Epidermal melanocyte (primary cell): Measurements from ENCODE around the gene CETP.
A peak's percentile ranks its signal among the peaks of the same experiment; 100 is the strongest.
"Not testable (repeated sequence)": the region's sequence is repeated elsewhere in the genome, so short reads cannot be mapped to it uniquely, and the experiment has no call there.

Experiments used
- DNase-seq: peaks from one replicate; pipeline ENCODE4 v3.0.0; 2011; ENCODE audit warnings: low spot score; ENCODE audit not compliant: insufficient read length

CETP gene

GRCh38 chr16:56980792-56981724 lies 19.3 kb downstream of the CETP start:
- DNase-seq: no peak

- DNase-seq: no peak
Measured at GRCh38 chr16:56981729-56982271, 20.1 kb downstream of the CETP start.

- no peak for DNase-seq
Measured at GRCh38 chr16:56982695-56983094, 20.9 kb downstream of the CETP start.

GRCh38 chr16:56983211-56983751 lies 21.5 kb downstream of the CETP start:
- DNase-seq: no peak

GRCh38 chr16:56984639-56985038 lies 22.9 kb downstream of the CETP start:
- no peak for DNase-seq

- peak; percentile 84 for DNase-seq
Measured at GRCh38 chr16:56985288-56985961, 23.7 kb downstream of the CETP start.

GRCh38 chr16:56985962-56986360 lies 24.2 kb downstream of the CETP start:
- no peak for DNase-seq

- DNase-seq: no peak
Measured at GRCh38 chr16:56986361-56986760, 24.6 kb downstream of the CETP start.

- DNase-seq: not testable (repeated sequence)
Measured at GRCh38 chr16:56986908-56987307, 25.2 kb downstream of the CETP start.

GRCh38 chr16:56987692-56988091 lies 25.9 kb downstream of the CETP start:
- DNase-seq: no peak

GRCh38 chr16:56988161-56988947 lies 26.6 kb downstream of the CETP start:
- DNase-seq: no peak

- peak; percentile 89 for DNase-seq
Measured at GRCh38 chr16:56988948-56989945, 27.5 kb downstream of the CETP start, which contains the start of gene NLRC5. TSS of gene NLRC5 (plus strand) at chr16:56989557. CDS start at chr16:57020713, 31,156 bp downstream.

GRCh38 chr16:56989988-56990387 lies 28.2 kb downstream of the CETP start:
- DNase-seq: no peak

- no peak for DNase-seq
Measured at GRCh38 chr16:56990407-56991286, 28.9 kb downstream of the CETP start.

GRCh38 chr16:56992431-56992830 lies 30.7 kb downstream of the CETP start:
- DNase-seq: not testable (repeated sequence)

GRCh38 chr16:56993204-56993603 lies 31.5 kb downstream of the CETP start:
- DNase-seq: no peak

GRCh38 chr16:56994311-56994710 lies 32.6 kb downstream of the CETP start:
- DNase-seq: no peak

- no peak for DNase-seq
Measured at GRCh38 chr16:56995136-56995805, 33.5 kb downstream of the CETP start.
